Measurements from ENCODE around the gene NIFK.

NIFK gene

GRCh38 chr2:121682396-121683298, 54.0 kb downstream of the NIFK start:
- Histone ChIP-seq H3K4me2 (no peak overlapping the region), H3K36me3 (ENCODE audit: insufficient read depth) (no peaks in the 10 kb centered on the region), H3K4me3 (IDR thresholded peaks at IDR 0.05; ENCODE audit: insufficient read depth, low read depth, low read length) (no peak overlapping the region), H4K20me1 (ENCODE audit: insufficient read depth) (no peaks in the 10 kb centered on the region), H3K27me3 (ENCODE audit: insufficient read depth, low read depth) (no peaks in the 10 kb centered on the region), H3K4me1 (ENCODE audit: low read depth, poor library complexity, severe bottlenecking) (no peaks in the 10 kb centered on the region), H3K79me2 (ENCODE audit: insufficient read depth, low read depth) (no peaks in the 10 kb centered on the region), H3K9ac (no peak overlapping the region), H2AFZ (ENCODE audit: low read depth) (no peak overlapping the region), H3K27ac (no peak overlapping the region)
- TF ChIP-seq, protein P1, sequence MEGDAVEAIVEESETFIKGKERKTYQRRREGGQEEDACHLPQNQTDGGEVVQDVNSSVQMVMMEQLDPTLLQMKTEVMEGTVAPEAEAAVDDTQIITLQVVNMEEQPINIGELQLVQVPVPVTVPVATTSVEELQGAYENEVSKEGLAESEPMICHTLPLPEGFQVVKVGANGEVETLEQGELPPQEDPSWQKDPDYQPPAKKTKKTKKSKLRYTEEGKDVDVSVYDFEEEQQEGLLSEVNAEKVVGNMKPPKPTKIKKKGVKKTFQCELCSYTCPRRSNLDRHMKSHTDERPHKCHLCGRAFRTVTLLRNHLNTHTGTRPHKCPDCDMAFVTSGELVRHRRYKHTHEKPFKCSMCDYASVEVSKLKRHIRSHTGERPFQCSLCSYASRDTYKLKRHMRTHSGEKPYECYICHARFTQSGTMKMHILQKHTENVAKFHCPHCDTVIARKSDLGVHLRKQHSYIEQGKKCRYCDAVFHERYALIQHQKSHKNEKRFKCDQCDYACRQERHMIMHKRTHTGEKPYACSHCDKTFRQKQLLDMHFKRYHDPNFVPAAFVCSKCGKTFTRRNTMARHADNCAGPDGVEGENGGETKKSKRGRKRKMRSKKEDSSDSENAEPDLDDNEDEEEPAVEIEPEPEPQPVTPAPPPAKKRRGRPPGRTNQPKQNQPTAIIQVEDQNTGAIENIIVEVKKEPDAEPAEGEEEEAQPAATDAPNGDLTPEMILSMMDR (conservative IDR thresholded peaks at IDR 0.05; ENCODE audit: low read depth, low read length), result no peak

- no peak overlapping the region for H3K27ac ChIP-seq
- no peaks in the 10 kb centered on the region for H3K36me3 ChIP-seq (ENCODE audit: insufficient read depth)
- no peaks in the 10 kb centered on the region for H3K27me3 ChIP-seq (ENCODE audit: insufficient read depth, low read depth)
- TF ChIP-seq, protein P1 (conservative IDR thresholded peaks at IDR 0.05; ENCODE audit: low read depth, low read length), result no peak
- no peaks in the 10 kb centered on the region for H4K20me1 ChIP-seq (ENCODE audit: insufficient read depth)
- no peak overlapping the region for H3K4me3 ChIP-seq (IDR thresholded peaks at IDR 0.05; ENCODE audit: insufficient read depth, low read depth, low read length)
- H2AFZ ChIP-seq (ENCODE audit: low read depth), result no peak overlapping the region
- H3K4me1 ChIP-seq (ENCODE audit: low read depth, poor library complexity, severe bottlenecking), result no peaks in the 10 kb centered on the region
- H3K9ac ChIP-seq, result no peak overlapping the region
- no peak overlapping the region for H3K4me2 ChIP-seq
- H3K79me2 ChIP-seq (ENCODE audit: insufficient read depth, low read depth), result no peaks in the 10 kb centered on the region
These were observed 58.8 kb downstream of the NIFK start for GRCh38 chr2:121677855-121678254.

All from KMS-11 (cell line).